Upper lobe of left lung (tissue), 6 donors: ENCODE results near the gene NEB. TPM values are rescaled to one million over a fixed set of nuclear protein-coding genes. Genes with fewer than 3 reads are reported as not detected.

Experiments
- ATAC-seq, 2 donors: fragments of 200-7000 bp; cut with Tn5 transposase; one replicate each; pipeline ENCODE4 v1.9.1; 2022; ENCODE audit warnings: mild to moderate bottlenecking in 2 of 2, moderate library complexity in 2 of 2; ENCODE audit not compliant: low FRiP score in 2 of 2
- DNase-seq, 2 donors: peaks; one replicate each; pipeline ENCODE4 v3.0.0-alpha.2; 2019 to 2020
- H3K27ac ChIP-seq, 4 donors: fragments of 200-600 bp; sonication (generic); one replicate each; pipeline ENCODE4 v1.5.1; 2016 to 2019
- H3K27me3 ChIP-seq, 4 donors: fragments of 200-600 bp; sonication (generic); one replicate each; pipeline ENCODE4 v1.5.1; 2017 to 2019
- H3K36me3 ChIP-seq, 4 donors: fragments of 200-600 bp; sonication (generic); one replicate each; pipeline ENCODE4 v1.5.1; 2016 to 2019
- H3K4me1 ChIP-seq, 4 donors: fragments of 200-600 bp; sonication (generic); one replicate each; pipeline ENCODE4 v1.5.1; 2018 to 2019
- H3K4me3 ChIP-seq, 4 donors: fragments of 200-600 bp; sonication (generic); one replicate each; pipeline ENCODE4 v1.5.1; 2017 to 2019; ENCODE audit warnings: mild to moderate bottlenecking in 2 of 4, moderate library complexity in 1 of 4
- H3K9me3 ChIP-seq, 4 donors: fragments of 200-600 bp; sonication (generic); one replicate each; pipeline ENCODE4 v1.5.1; 2018 to 2019
- CTCF ChIP-seq, 6 experiments: fragments of 450-650 bp in 4 of 6; fragments of 200-600 bp in 2 of 6; sonication (generic) in 2 of 6; IDR thresholded peaks; one replicate each; pipeline ENCODE4 v1.5.1; 2016 to 2019; ENCODE audit warnings: antibody characterized with exemption in 6 of 6
- EP300 ChIP-seq, 4 donors: sonication (generic); formaldehyde crosslinking; IDR thresholded peaks; one replicate each; pipeline ENCODE4 v1.5.1; 2017; ENCODE audit warnings: antibody characterized with exemption in 4 of 4, control low read depth in 2 of 4
- POLR2A ChIP-seq, 4 donors: fragments of 450-650 bp; IDR thresholded peaks; one replicate each; pipeline ENCODE4 v1.5.1; 2016 to 2017; ENCODE audit warnings: antibody characterized with exemption in 4 of 4, mild to moderate bottlenecking in 2 of 4
- POLR2AphosphoS5 ChIP-seq, 2 donors: sonication (generic); formaldehyde crosslinking; IDR thresholded peaks; one replicate each; pipeline ENCODE4 v1.5.1; 2017; ENCODE audit warnings: antibody characterized with exemption in 2 of 2
- WGBS, 2 donors: methylation state at CpG; one replicate each; pipeline ENCODE4 v1.1.5; 2017 to 2018; 5-methylcytosine and 5-hydroxymethylcytosine counted together
- total RNA-seq, 6 donors: library from RNA; depleted of rRNA in 4 of 6; stranded (reverse); fragments of >200 nt in 4 of 6; gene quantifications; one replicate each; pipeline versions ENCODE4 v1.1.0 to v1.2.1, GENCODE V29; 2016 to 2021
- donor health status: DM: no; HTN: no; CAD: no; lungs with moderate emphysema.
- donor health status: DM: no; HTN: yes; CAD: no; lungs with severe emphysema.

NEB gene
- total RNA-seq, 6 donors from 2014 or later: 0.31 to 6.3 (median 2.0) TPM

GRCh38 chr2:151672277-151672676 is 62.0 kb downstream of the NEB start:
- no peak for ATAC-seq
- no peak overlapping the region for H3K4me3 ChIP-seq
- no peaks in the 10 kb centered on the region for H3K9me3 ChIP-seq
- TF ChIP-seq POLR2AphosphoS5 (IDR thresholded peaks at IDR 0.05): no peak
- no peak for TF ChIP-seq EP300 (IDR thresholded peaks at IDR 0.05)
- TF ChIP-seq POLR2A (IDR thresholded peaks at IDR 0.05): no peak
- TF ChIP-seq CTCF (IDR thresholded peaks at IDR 0.05): no peak
- no peak for DNase-seq
- H3K27ac ChIP-seq: no peak overlapping the region
- H3K36me3 ChIP-seq: no peaks in the 10 kb centered on the region
- no peaks in the 10 kb centered on the region for H3K27me3 ChIP-seq
- WGBS, 2 donors: 92 to 96% methylated on average over 5 of the region's 5 CpGs
- H3K4me1 ChIP-seq: no peaks in the 10 kb centered on the region

GRCh38 chr2:151670846-151671597 is 63.3 kb downstream of the NEB start:
- TF ChIP-seq POLR2A (IDR thresholded peaks at IDR 0.05): no peak
- TF ChIP-seq POLR2AphosphoS5 (IDR thresholded peaks at IDR 0.05): no peak
- TF ChIP-seq CTCF (IDR thresholded peaks at IDR 0.05): no peak
- TF ChIP-seq EP300 (IDR thresholded peaks at IDR 0.05): no peak
- H3K4me3 ChIP-seq: no peak overlapping the region
- H3K27ac ChIP-seq: no peak overlapping the region
- ATAC-seq (no peak), DNase-seq (no peak)
- H3K36me3 ChIP-seq: no peaks in the 10 kb centered on the region
- H3K9me3 ChIP-seq: no peaks in the 10 kb centered on the region
- 73 to 85% methylated on average over 9 of the region's 9 CpGs for WGBS, 2 donors
- H3K4me1 ChIP-seq: no peaks in the 10 kb centered on the region
- no peaks in the 10 kb centered on the region for H3K27me3 ChIP-seq

- TF ChIP-seq CTCF (IDR thresholded peaks at IDR 0.05) (no peak), POLR2A (IDR thresholded peaks at IDR 0.05) (no peak), POLR2AphosphoS5 (IDR thresholded peaks at IDR 0.05) (no peak), EP300 (IDR thresholded peaks at IDR 0.05) (no peak)
- Histone ChIP-seq H3K9me3 (no peaks in the 10 kb centered on the region), H3K27ac (no peak overlapping the region), H3K4me1 (no peaks in the 10 kb centered on the region), H3K4me3 (no peak overlapping the region), H3K36me3 (no peaks in the 10 kb centered on the region), H3K27me3 (no peaks in the 10 kb centered on the region)
- ATAC-seq (no peak), DNase-seq (no peak)
- 73 to 84% methylated on average over 7 of the region's 7 CpGs for whole genome bisulfite sequencing, 2 donors
Observed at GRCh38 chr2:151670346-151670745, 63.9 kb downstream of the NEB start.

- Histone ChIP-seq H3K27me3 (no peaks in the 10 kb centered on the region), H3K36me3 (no peaks in the 10 kb centered on the region), H3K4me3 (no peak overlapping the region), H3K27ac (no peak overlapping the region), H3K9me3 (no peaks in the 10 kb centered on the region), H3K4me1 (no peaks in the 10 kb centered on the region)
- no peak for TF ChIP-seq EP300 (IDR thresholded peaks at IDR 0.05)
- no peak for TF ChIP-seq CTCF (IDR thresholded peaks at IDR 0.05)
- TF ChIP-seq POLR2A (IDR thresholded peaks at IDR 0.05): no peak
- no peak for TF ChIP-seq POLR2AphosphoS5 (IDR thresholded peaks at IDR 0.05)
- WGBS, 2 donors: 52 to 53% methylated on average over 6 of the region's 6 CpGs
- ATAC-seq: no peak
- DNase-seq: no peak
Observed at GRCh38 chr2:151669585-151670081, 64.6 kb downstream of the NEB start.

- no peak for ATAC-seq
Observed at GRCh38 chr2:151668737-151669136, 65.5 kb downstream of the NEB start.

More at GRCh38 chr2:151668737-151669136, 65.5 kb downstream of the NEB start:
- no peaks in the 10 kb centered on the region for H3K4me1 ChIP-seq
- no peaks in the 10 kb centered on the region for H3K9me3 ChIP-seq
- H3K27me3 ChIP-seq: no peaks in the 10 kb centered on the region
- no peaks in the 10 kb centered on the region for H3K36me3 ChIP-seq
- TF ChIP-seq POLR2A (IDR thresholded peaks at IDR 0.05) (no peak), POLR2AphosphoS5 (IDR thresholded peaks at IDR 0.05) (no peak)
- H3K27ac ChIP-seq: no peak overlapping the region
- no peak for DNase-seq
- WGBS, 2 donors: 88 to 95% methylated on average over 5 of the region's 5 CpGs
- no peak overlapping the region for H3K4me3 ChIP-seq
